ENCODE results near the gene PLBD2. TPM values are rescaled to one million over a fixed set of nuclear protein-coding genes. Genes with fewer than 3 reads are reported as not detected.

PLBD2 gene
- total RNA-seq, 1 donor from 2014 or later: 6.8 TPM

- H3K27me3 ChIP-seq (ENCODE audit: control insufficient read depth, insufficient read depth, low read length): no peaks in the 10 kb centered on the region
- no peak overlapping the region for H3K4me3 ChIP-seq (ENCODE audit: low read depth, low read length)
- no peaks in the 10 kb centered on the region for H3K36me3 ChIP-seq (ENCODE audit: control insufficient read depth, insufficient read depth, low read length)
- DNase-seq (ENCODE audit: low read depth) (no peak), FAIRE-seq (no peak)
- TF ChIP-seq CTCF (IDR thresholded peaks at IDR 0.05; ENCODE audit: insufficient read depth, low read length, severe bottlenecking): no peak
These were observed 18.8 kb upstream of the PLBD2 start for GRCh38 chr12:113339540-113339939.

GRCh38 chr12:113340061-113340460 lies 18.3 kb upstream of the PLBD2 start:
- no peak overlapping the region for H3K4me3 ChIP-seq (ENCODE audit: low read depth, low read length)
- H3K36me3 ChIP-seq (ENCODE audit: control insufficient read depth, insufficient read depth, low read length): no peaks in the 10 kb centered on the region
- TF ChIP-seq CTCF (IDR thresholded peaks at IDR 0.05; ENCODE audit: insufficient read depth, low read length, severe bottlenecking): no peak
- DNase-seq (ENCODE audit: low read depth) (no peak), FAIRE-seq (no peak)
- no peaks in the 10 kb centered on the region for H3K27me3 ChIP-seq (ENCODE audit: control insufficient read depth, insufficient read depth, low read length)

DNA sequence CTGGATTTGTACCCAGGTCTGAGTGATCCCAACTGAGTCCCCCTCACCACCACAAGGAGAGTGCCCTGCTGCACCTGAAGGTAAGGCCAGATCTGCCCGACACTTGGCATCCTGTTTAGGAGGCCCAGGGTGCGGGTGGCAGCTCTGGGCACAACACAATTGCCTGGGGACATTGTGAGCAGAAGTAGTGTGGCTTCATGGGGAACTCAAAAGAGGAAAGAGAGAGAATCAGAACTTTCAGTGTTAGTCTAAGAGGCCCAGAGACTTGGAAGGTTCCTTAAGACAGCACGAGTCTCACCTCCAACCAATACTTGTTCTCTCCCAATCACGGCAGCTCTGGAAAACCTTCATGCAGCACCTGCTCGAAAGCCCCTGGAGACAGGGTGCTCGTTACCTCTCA lies 16.9 kb upstream of the PLBD2 start:
- H3K4me3 ChIP-seq (ENCODE audit: low read depth, low read length): no peak overlapping the region
- no peaks in the 10 kb centered on the region for H3K36me3 ChIP-seq (ENCODE audit: control insufficient read depth, insufficient read depth, low read length)
- DNase-seq (ENCODE audit: low read depth) (no peak), FAIRE-seq (no peak)
- no peak for TF ChIP-seq CTCF (IDR thresholded peaks at IDR 0.05; ENCODE audit: insufficient read depth, low read length, severe bottlenecking)
- no peaks in the 10 kb centered on the region for H3K27me3 ChIP-seq (ENCODE audit: control insufficient read depth, insufficient read depth, low read length)

- FAIRE-seq: no peak
- no peak for TF ChIP-seq CTCF (IDR thresholded peaks at IDR 0.05; ENCODE audit: insufficient read depth, low read length, severe bottlenecking)
- no peaks in the 10 kb centered on the region for H3K36me3 ChIP-seq (ENCODE audit: control insufficient read depth, insufficient read depth, low read length)
- H3K27me3 ChIP-seq (ENCODE audit: control insufficient read depth, insufficient read depth, low read length): peaks cover 2% of the 10 kb centered on the region
- no peak for DNase-seq (ENCODE audit: low read depth)
- H3K4me3 ChIP-seq (ENCODE audit: low read depth, low read length): no peak overlapping the region
These were observed 13.1 kb upstream of the PLBD2 start for GRCh38 chr12:113345318-113345717.

DNA sequence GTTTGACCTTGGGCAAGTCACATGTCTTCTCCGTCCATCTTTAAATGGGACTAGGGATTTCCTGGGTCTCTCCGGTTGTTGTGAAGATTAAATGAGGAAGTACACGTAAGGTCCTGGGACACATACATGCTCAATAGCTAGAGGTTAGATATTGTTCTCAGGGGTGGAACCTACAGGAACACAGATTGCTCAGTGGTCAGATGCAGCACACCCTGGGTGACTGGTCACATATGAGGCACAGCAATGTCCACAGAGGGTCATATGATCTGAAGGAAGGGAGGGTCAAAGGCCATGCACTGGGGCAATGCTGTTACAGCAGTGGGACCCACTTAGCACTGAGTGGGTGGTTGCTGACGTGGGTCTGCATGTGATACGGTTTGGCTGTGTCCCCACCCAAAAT lies 12.0 kb upstream of the PLBD2 start:
- FAIRE-seq (no peak), DNase-seq (ENCODE audit: low read depth) (no peak)
- H3K36me3 ChIP-seq (ENCODE audit: control insufficient read depth, insufficient read depth, low read length): no peaks in the 10 kb centered on the region
- TF ChIP-seq CTCF (IDR thresholded peaks at IDR 0.05; ENCODE audit: insufficient read depth, low read length, severe bottlenecking): no peak
- H3K4me3 ChIP-seq (ENCODE audit: low read depth, low read length): no peak overlapping the region
- H3K27me3 ChIP-seq (ENCODE audit: control insufficient read depth, insufficient read depth, low read length): peaks cover 2% of the 10 kb centered on the region

DNA sequence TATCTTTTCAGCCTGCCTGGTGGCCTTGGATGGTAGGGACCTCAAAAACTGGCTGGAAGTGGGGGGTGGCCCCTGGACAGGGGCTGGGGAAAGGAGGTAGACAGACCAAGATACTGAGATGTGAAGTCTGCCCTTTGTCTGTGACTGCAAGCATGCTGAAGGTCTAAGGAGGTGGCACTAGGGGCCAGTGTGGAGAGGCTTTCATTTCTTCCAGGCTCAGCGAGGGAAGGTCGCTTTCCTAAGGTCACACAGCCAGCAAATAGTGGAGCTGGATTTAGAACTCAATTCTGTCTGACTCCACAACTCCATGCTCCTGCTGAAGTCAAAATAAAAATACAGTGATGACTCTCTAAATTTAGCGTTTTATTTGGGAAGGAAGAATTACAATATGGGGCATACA lies 11.3 kb upstream of the PLBD2 start:
- no peak overlapping the region for H3K4me3 ChIP-seq (ENCODE audit: low read depth, low read length)
- no peak for TF ChIP-seq CTCF (IDR thresholded peaks at IDR 0.05; ENCODE audit: insufficient read depth, low read length, severe bottlenecking)
- no peak for DNase-seq (ENCODE audit: low read depth)
- no peaks in the 10 kb centered on the region for H3K36me3 ChIP-seq (ENCODE audit: control insufficient read depth, insufficient read depth, low read length)
- peaks cover 2% of the 10 kb centered on the region for H3K27me3 ChIP-seq (ENCODE audit: control insufficient read depth, insufficient read depth, low read length)
- no peak for FAIRE-seq

Data from bronchial epithelial cell (primary cell).